ENCODE data around the gene CERS2. TPM values are rescaled to one million over a fixed set of nuclear protein-coding genes. Genes with fewer than 3 reads are reported as not detected.

The CERS2 gene
- total RNA-seq, 4 donors from 2014 or later = 96.8 to 144 (median 131) TPM

- no peak for DNase-seq (ENCODE audit: low spot score)
- ATAC-seq (ENCODE audit: low FRiP score) = no peak
- TF ChIP-seq, protein P1, sequence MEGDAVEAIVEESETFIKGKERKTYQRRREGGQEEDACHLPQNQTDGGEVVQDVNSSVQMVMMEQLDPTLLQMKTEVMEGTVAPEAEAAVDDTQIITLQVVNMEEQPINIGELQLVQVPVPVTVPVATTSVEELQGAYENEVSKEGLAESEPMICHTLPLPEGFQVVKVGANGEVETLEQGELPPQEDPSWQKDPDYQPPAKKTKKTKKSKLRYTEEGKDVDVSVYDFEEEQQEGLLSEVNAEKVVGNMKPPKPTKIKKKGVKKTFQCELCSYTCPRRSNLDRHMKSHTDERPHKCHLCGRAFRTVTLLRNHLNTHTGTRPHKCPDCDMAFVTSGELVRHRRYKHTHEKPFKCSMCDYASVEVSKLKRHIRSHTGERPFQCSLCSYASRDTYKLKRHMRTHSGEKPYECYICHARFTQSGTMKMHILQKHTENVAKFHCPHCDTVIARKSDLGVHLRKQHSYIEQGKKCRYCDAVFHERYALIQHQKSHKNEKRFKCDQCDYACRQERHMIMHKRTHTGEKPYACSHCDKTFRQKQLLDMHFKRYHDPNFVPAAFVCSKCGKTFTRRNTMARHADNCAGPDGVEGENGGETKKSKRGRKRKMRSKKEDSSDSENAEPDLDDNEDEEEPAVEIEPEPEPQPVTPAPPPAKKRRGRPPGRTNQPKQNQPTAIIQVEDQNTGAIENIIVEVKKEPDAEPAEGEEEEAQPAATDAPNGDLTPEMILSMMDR (IDR thresholded peaks at IDR 0.05) = no peak
These were observed 6.1 kb downstream of the CERS2 start for GRCh38 chr1:150968491-150968890.

- ATAC-seq (ENCODE audit: low FRiP score) (no peak), DNase-seq (ENCODE audit: low spot score) (no peak)
- TF ChIP-seq, protein P1 (IDR thresholded peaks at IDR 0.05) = no peak
These were observed 6.7 kb downstream of the CERS2 start for GRCh38 chr1:150967936-150968335.

- TF ChIP-seq, protein P1 (IDR thresholded peaks at IDR 0.05) = no peak
- no peak for DNase-seq (ENCODE audit: low spot score)
These were observed 8.6 kb downstream of the CERS2 start for GRCh38 chr1:150966011-150966410.

GRCh38 chr1:150965605-150966004, 9.0 kb downstream of the CERS2 start:
- TF ChIP-seq, protein P1 (IDR thresholded peaks at IDR 0.05) = no peak
- DNase-seq (ENCODE audit: low spot score) = no peak
- ATAC-seq (ENCODE audit: low FRiP score) = no peak

More at GRCh38 chr1:150966011-150966410, 8.6 kb downstream of the CERS2 start:
- no peak for ATAC-seq (ENCODE audit: low FRiP score)

GRCh38 chr1:150964164-150964489, 10.5 kb downstream of the CERS2 start:
- TF ChIP-seq, protein P1 (IDR thresholded peaks at IDR 0.05) = no peak
- DNase-seq (ENCODE audit: low spot score) (no peak), ATAC-seq (ENCODE audit: low FRiP score) (no peak)

GRCh38 chr1:150963321-150964163, 11.1 kb downstream of the CERS2 start:
- DNase-seq (ENCODE audit: low spot score) = no peak
- TF ChIP-seq, protein P1 (IDR thresholded peaks at IDR 0.05) = no peak

DNA sequence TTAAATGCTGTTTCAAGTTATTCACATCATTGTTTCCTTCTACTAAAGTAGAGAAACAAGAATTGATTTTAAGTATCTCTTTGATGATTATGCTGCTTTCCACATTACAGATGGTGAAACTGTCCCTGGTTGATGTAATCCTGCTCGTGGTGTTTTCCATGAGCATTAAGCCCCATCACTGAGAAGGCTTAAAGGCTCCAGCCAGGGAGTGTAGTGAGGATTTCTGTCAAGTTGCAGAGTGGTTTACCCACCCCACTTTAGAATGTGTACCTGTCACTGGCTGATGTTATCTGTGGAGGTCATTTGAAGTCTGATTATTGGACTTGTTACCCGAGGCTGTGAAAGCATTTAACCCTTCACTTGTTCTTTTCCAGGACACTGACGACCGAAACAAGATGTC, 12.9 kb downstream of the CERS2 start:
- ATAC-seq (ENCODE audit: low FRiP score) = no peak
- no peak for DNase-seq (ENCODE audit: low spot score)
- TF ChIP-seq, protein P1 (IDR thresholded peaks at IDR 0.05) = no peak

More at GRCh38 chr1:150963321-150964163, 11.1 kb downstream of the CERS2 start:
- no peak for ATAC-seq (ENCODE audit: low FRiP score)

All from omental fat pad (tissue), 4 donors.